Measurements from ENCODE around the gene ZNF527. TPM values are rescaled to one million over a fixed set of nuclear protein-coding genes. Genes with fewer than 3 reads are reported as not detected.
"Not testable (repeated sequence)": the region's sequence is repeated elsewhere in the genome, so short reads cannot be mapped to it uniquely, and the experiment has no call there.

Gene ZNF527
- total and polyA plus RNA-seq, 12 donors, result 2.5 to 7.9 (median 6.0) TPM

DNA sequence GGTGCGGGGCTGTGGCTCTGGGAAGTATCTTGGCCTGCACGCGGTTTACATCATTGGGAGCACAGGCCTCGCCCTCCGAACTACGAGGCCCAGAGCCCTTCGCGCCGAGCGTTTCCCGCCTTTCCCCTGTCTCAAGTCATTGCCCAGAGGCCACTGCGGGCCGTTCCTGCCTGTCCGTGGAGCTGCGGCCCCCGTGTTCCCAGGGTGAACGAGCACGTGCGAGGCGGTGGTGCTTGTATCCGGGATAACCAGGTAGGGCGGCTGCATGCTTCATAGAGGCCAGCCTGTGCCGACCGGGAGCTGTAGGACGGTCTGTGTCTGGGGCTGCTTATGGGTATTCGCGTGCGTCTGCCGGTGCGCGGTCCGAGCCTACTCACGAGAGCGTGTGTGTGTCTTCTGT lies 32.5 kb downstream of the ZNF527 start:
- DNase-seq, result no peak
- no peaks in the 10 kb centered on the region for H3K27me3 ChIP-seq
- ATAC-seq, result no peak
- TF ChIP-seq, protein P1, sequence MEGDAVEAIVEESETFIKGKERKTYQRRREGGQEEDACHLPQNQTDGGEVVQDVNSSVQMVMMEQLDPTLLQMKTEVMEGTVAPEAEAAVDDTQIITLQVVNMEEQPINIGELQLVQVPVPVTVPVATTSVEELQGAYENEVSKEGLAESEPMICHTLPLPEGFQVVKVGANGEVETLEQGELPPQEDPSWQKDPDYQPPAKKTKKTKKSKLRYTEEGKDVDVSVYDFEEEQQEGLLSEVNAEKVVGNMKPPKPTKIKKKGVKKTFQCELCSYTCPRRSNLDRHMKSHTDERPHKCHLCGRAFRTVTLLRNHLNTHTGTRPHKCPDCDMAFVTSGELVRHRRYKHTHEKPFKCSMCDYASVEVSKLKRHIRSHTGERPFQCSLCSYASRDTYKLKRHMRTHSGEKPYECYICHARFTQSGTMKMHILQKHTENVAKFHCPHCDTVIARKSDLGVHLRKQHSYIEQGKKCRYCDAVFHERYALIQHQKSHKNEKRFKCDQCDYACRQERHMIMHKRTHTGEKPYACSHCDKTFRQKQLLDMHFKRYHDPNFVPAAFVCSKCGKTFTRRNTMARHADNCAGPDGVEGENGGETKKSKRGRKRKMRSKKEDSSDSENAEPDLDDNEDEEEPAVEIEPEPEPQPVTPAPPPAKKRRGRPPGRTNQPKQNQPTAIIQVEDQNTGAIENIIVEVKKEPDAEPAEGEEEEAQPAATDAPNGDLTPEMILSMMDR (IDR thresholded peaks at IDR 0.05), result no peak
- peaks cover 0 to 100% (median 74%) of the 10 kb centered on the region in 11 donors for H3K9me3 ChIP-seq
- intact Hi-C loops (cut with DNase I), result no loop called here
- WGBS, 2 donors, result 41 to 47% methylated on average over 34 of the region's 34 CpGs
- no peak overlapping the region for H3K27ac ChIP-seq
- no peaks in the 10 kb centered on the region for H3K4me1 ChIP-seq
- H3K36me3 ChIP-seq, result no peaks in the 10 kb centered on the region
- no peak overlapping the region for H3K4me3 ChIP-seq

DNA sequence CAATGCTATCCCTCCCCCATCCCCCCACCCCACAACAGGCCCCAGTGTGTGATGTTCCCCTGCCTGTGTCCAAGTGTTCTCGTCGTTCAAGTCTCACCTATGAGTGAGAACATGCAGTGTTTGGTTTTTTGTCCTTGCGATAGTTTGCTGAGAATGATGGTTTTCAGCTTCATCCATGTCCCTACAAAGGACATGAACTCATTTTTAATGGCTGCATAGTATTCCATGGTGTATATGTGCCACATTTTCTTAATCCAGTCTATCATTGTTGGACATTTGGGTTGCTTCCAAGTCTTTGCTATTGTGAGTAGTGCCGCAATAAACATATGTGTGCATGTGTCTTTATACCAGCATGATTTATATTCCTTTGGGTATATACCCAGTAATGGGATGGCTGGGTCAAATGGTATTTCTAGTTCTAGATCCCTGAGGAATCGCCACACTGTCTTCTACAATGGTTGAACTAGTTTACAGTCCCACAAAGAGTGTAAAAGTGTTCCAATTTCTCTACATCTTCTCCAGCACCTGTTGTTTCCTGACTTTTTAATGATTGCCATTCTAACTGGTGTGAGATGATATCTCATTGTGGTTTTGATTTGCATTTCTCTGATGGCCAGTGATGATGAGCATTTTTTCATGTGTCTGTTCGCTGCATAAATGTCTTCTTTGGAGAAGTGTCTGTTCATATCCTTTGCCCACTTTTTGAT lies 35.4 kb downstream of the ZNF527 start:
- ATAC-seq; DNase-seq; H3K4me1 ChIP-seq; H3K27me3 ChIP-seq; H3K4me3 ChIP-seq; intact Hi-C loops (cut with DNase I); H3K27ac ChIP-seq: not testable (repeated sequence)
- H3K36me3 ChIP-seq, result peaks cover 0 to 23% (median 0%) of the 10 kb centered on the region in 9 donors
- WGBS, 2 donors, result 89 to 90% methylated on average over 6 of the region's 6 CpGs
- H3K9me3 ChIP-seq, result peaks cover 0 to 100% (median 80%) of the 10 kb centered on the region in 11 donors

DNA sequence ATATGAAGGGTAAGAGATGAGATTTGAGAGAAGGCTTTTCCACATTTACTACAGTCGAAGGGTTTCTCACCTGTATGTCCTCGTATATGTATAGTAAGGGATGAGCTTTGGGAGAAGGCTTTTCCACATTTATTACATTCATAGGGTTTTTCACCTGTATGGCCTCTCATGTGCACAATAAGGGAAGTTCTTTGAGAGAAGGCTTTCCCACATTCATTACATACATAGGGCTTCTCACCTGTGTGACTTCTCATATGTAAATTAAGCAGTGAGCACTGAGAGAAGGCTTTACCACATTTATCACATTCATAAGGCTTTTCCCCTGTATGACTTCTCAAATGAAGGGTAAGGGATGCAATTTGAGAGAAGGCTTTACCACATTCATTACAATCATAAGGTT lies 41.8 kb downstream of the ZNF527 start:
- Histone ChIP-seq H3K9me3 (peaks cover 8 to 100% (median 100%) of the 10 kb centered on the region in 11 donors), H3K4me1 (no peaks in the 10 kb centered on the region), H3K36me3 (peaks cover 0 to 78% (median 48%) of the 10 kb centered on the region in 9 donors), H3K4me3 (no peak overlapping the region), H3K27me3 (no peaks in the 10 kb centered on the region), H3K27ac (no peak overlapping the region)
- DNase-seq (no peak), ATAC-seq (no peak)
- WGBS, 2 donors, result 97 to 100% methylated on average over 2 of the region's 2 CpGs
- TF ChIP-seq, protein P1 (IDR thresholded peaks at IDR 0.05), result no peak
- intact Hi-C loops (cut with DNase I), result loop anchor here in 1 of 10 donors (10.0 kb wide), 1 partner anchor 152 kb away; no protein-coding TSS in a partner anchor

DNA sequence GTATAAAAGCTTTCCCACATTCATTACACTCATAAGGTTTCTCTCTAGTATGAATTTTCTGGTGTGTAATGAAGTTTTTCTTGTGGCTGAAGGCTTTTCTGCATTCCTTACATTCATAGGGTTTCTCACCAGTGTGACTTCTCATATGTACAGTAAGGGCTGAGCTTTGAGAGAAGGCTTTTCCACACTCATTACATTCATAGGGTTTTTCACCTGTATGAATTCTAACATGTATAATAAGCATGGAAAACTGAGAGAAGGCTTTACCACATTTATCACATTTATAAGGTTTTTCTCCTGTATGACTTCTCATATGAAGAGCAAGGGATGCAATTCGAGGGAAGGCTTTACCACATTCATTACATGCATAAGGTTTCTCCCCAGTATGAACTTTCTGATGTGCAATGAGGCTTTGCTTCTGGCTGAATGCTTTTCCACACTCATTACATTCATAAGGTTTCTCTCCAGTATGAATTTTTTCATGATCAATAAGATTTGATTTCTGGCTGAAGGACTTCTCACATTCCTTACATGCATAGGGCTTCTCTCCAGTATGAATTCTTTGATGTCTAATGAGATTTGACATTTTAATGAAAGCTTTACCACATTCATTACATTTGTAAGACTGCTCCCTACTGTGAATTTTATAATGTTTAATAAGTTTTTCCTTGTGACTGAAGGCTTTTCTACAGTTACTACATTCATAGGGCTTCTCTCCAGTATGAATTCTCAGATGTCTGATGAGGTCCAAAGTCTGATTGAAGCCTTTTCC lies 42.6 kb downstream of the ZNF527 start:
- Histone ChIP-seq H3K27ac (no peak overlapping the region), H3K9me3 (peaks cover 8 to 100% (median 99%) of the 10 kb centered on the region in 11 donors), H3K4me3 (no peak overlapping the region)

More for the DNA sequence above, 42.6 kb downstream of the ZNF527 start:
- Histone ChIP-seq H3K36me3 (peaks cover 0 to 86% (median 53%) of the 10 kb centered on the region in 9 donors), H3K27me3 (no peaks in the 10 kb centered on the region), H3K4me1 (no peaks in the 10 kb centered on the region)
- WGBS, 2 donors, result 93 to 100% methylated on average over 1 of the region's 1 CpG
- ATAC-seq, result no peak
- no peak for DNase-seq
- intact Hi-C loops (cut with DNase I), result loop anchor here in 1 of 10 donors (10.0 kb wide), 1 partner anchor 151 kb away; no protein-coding TSS in a partner anchor
- TF ChIP-seq, protein P1 (IDR thresholded peaks at IDR 0.05), result no peak

Other genes with a start within 250 kb of the ZNF527 start
- 10 to 100 TPM in 8 of 10 donors, 1 to 10 TPM in 2; 7.1 to 17.0 (median 13.0) TPM for gene ZNF585A, start 198.4 kb upstream of the ZNF527 start, total RNA-seq
- 10 to 100 TPM; 12.3 to 12.4 TPM for gene ZNF585A, start 198.4 kb upstream of the ZNF527 start, polyA plus RNA-seq
- 10 to 100 TPM in 9 of 10 donors, 1 to 10 TPM in 1; 9.3 to 16.3 (median 14.1) TPM for gene ZNF585B, start 160.6 kb upstream of the ZNF527 start, total RNA-seq
- gene ZNF585B, start 160.6 kb upstream of the ZNF527 start, polyA plus RNA-seq, result 1 to 10 TPM; 4.3 to 8.2 TPM
- 10 to 100 TPM in 3 of 10 donors, 1 to 10 TPM in 7; 8.1 to 12.7 (median 9.1) TPM for gene ZNF383, start 152.9 kb upstream of the ZNF527 start, total RNA-seq
- gene ZNF383, start 152.9 kb upstream of the ZNF527 start, polyA plus RNA-seq, result 1 to 10 TPM; 2.7 to 7.1 TPM
- 1 to 10 TPM; 4.5 to 8.0 (median 6.2) TPM for gene ZNF569, start 96.3 kb downstream of the ZNF527 start, total RNA-seq
- gene ZNF569, start 96.3 kb downstream of the ZNF527 start, polyA plus RNA-seq, result 1 to 10 TPM; 3.0 to 3.5 TPM
- 1 to 10 TPM; 5.2 to 9.8 (median 8.1) TPM for gene ZNF570, start 98.3 kb downstream of the ZNF527 start, total RNA-seq
- gene ZNF570, start 98.3 kb downstream of the ZNF527 start, polyA plus RNA-seq, result 1 to 10 TPM; 2.1 to 2.6 TPM
- 1 to 10 TPM; 4.7 to 9.6 (median 6.9) TPM for gene ZNF793, start 135.8 kb downstream of the ZNF527 start, total RNA-seq
- gene ZNF793, start 135.8 kb downstream of the ZNF527 start, polyA plus RNA-seq, result 1 to 10 TPM; 2.4 to 7.2 TPM
- gene ZNF571, start 223.7 kb downstream of the ZNF527 start, total RNA-seq, result 1 to 10 TPM; 2.1 to 5.1 (median 3.5) TPM
- gene ZNF571, start 223.7 kb downstream of the ZNF527 start, polyA plus RNA-seq, result 1 to 10 TPM; 1.2 to 3.3 TPM
- gene ZNF540, start 223.8 kb downstream of the ZNF527 start, total RNA-seq, result 1 to 10 TPM; 3.1 to 7.2 (median 5.0) TPM
- gene ZNF540, start 223.8 kb downstream of the ZNF527 start, polyA plus RNA-seq, result 1 to 10 TPM; 2.6 to 7.7 TPM

Measured in heart right ventricle (tissue), 16 donors.